Ishikawa (cell line): Measurements from ENCODE around the gene C17orf75.

Experiments
- EP300 ChIP-seq: IDR thresholded peaks from 2 replicates; pipeline ENCODE4 v1.6.1; 2012; ENCODE audit warnings: borderline replicate concordance
- RAD21 ChIP-seq: IDR thresholded peaks from 2 replicates; pipeline ENCODE4 v1.6.1; 2012; ENCODE audit warnings: low read depth
- TAF1 ChIP-seq: IDR thresholded peaks from 2 replicates; pipeline ENCODE4 v1.6.1; 2012; ENCODE audit warnings: low read depth, mild to moderate bottlenecking
- TF ChIP-seq, protein P1 (sequence below): IDR thresholded peaks from 2 replicates; pipeline ENCODE4 v1.6.1; 2012

DNA sequence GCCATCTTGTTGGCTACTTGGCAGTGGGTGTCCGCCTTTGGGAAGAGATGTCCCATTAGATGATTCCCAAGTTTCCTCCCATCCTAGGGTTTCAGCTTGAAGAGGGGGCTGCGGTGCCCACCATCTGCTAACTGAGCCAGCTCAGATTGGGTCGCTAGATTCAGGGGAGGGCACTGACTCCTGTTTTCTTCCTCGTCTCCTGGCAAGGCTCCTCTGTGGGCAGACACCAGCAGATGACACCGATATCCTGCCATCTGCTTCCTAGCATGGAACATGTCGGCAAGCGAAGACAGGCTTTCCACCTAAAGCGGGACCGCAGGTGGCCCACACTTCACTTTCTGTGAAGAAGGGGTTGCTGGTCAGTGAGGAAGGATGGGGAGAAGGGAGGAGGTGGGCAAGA, 27.3 kb downstream of the C17orf75 start:
- TF ChIP-seq RAD21 (no peak), TAF1 (no peak), EP300 (no peak)
- TF ChIP-seq, protein P1, sequence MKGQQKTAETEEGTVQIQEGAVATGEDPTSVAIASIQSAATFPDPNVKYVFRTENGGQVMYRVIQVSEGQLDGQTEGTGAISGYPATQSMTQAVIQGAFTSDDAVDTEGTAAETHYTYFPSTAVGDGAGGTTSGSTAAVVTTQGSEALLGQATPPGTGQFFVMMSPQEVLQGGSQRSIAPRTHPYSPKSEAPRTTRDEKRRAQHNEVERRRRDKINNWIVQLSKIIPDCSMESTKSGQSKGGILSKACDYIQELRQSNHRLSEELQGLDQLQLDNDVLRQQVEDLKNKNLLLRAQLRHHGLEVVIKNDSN, result no peak
